A673 (cell line): Measurements from ENCODE around the gene DLK1. TPM values are rescaled to one million over a fixed set of nuclear protein-coding genes. Genes with fewer than 3 reads are reported as not detected.

Experiments
- BruUV-seq: library from RNA; stranded (reverse); fragments of 400-500 nt; replicated peaks from 2 replicates; lab custom pipeline; 2021; lab: Mats Ljungman, UMichigan
- CTCF ChIA-PET: fragments of 300-600 bp; sonication (Branson Sonifier 250); formaldehyde crosslinking; loops from one replicate; lab custom pipeline; 2022; ENCODE audit warnings: antibody characterized with exemption; lab: Charles Lee
- POLR2A ChIA-PET: fragments of 300-600 bp; sonication (Branson Sonifier 250); formaldehyde crosslinking; loops from one replicate; lab custom pipeline; 2022; ENCODE audit warnings: antibody characterized with exemption; ENCODE audit not compliant: low non-redundant PET; lab: Charles Lee
- DNase-seq: peaks from one replicate; pipeline ENCODE4 v3.0.0-alpha.2; 2015; ENCODE audit warnings: low spot score
- H3K27ac ChIP-seq: fragments of 200-600 bp; sonication (generic); 2 replicates; pipeline ENCODE4 v1.5.1; 2016; ENCODE audit warnings: mixed run types, low read depth, mild to moderate bottlenecking, mixed read lengths, antibody characterized with exemption, low read length; ENCODE audit not compliant: poor library complexity, severe bottlenecking
- H3K27me3 ChIP-seq: fragments of 200-600 bp; sonication (generic); replicated peaks from 2 replicates; pipeline ENCODE4 v1.6.1; 2017; ENCODE audit warnings: mixed run types, low read depth, mild to moderate bottlenecking, mixed read lengths, antibody characterized with exemption, low read length; ENCODE audit not compliant: insufficient read depth, poor library complexity
- H3K36me3 ChIP-seq: fragments of 200-600 bp; sonication (generic); 2 replicates; pipeline ENCODE4 v1.6.1; 2016; ENCODE audit warnings: mixed run types, mild to moderate bottlenecking, mixed read lengths, antibody characterized with exemption, low read length; ENCODE audit not compliant: insufficient read depth, poor library complexity, severe bottlenecking
- H3K4me1 ChIP-seq: fragments of 200-600 bp; sonication (generic); 2 replicates; pipeline ENCODE4 v1.6.1; 2017; ENCODE audit warnings: mixed run types, mild to moderate bottlenecking, mixed read lengths, antibody characterized with exemption, low read length; ENCODE audit not compliant: insufficient read depth, poor library complexity, severe bottlenecking
- H3K4me3 ChIP-seq: fragments of 200-600 bp; sonication (generic); 2 replicates; pipeline ENCODE4 v1.5.1; 2016; ENCODE audit warnings: low read depth, mixed run types, mild to moderate bottlenecking, mixed read lengths, low read length; ENCODE audit not compliant: poor library complexity, severe bottlenecking
- H3K9me3 ChIP-seq: fragments of 200-600 bp; sonication (generic); 2 replicates; pipeline ENCODE4 v1.6.1; 2016; ENCODE audit warnings: mixed run types, low read depth, mild to moderate bottlenecking, mixed read lengths, antibody characterized with exemption, low read length; ENCODE audit not compliant: poor library complexity, severe bottlenecking
- EZH2 ChIP-seq: fragments of 200-600 bp; sonication (generic); IDR thresholded peaks from 2 replicates; pipeline ENCODE4 v1.6.1; 2017; ENCODE audit warnings: borderline replicate concordance, low read depth, mild to moderate bottlenecking, mixed read lengths, antibody characterized with exemption, low read length; ENCODE audit not compliant: poor library complexity, severe bottlenecking
- intact Hi-C: fragments of 100-400 bp; cut with micrococcal nuclease; formaldehyde crosslinking; loops from one replicate; pipeline ENCODE4 v1.10.0; 2022; ENCODE audit not compliant: unreplicated experiment
- total RNA-seq: library from RNA; stranded (reverse); gene quantifications from 2 replicates; pipeline ENCODE4 v1.2.3, GENCODE V29; 2021
- TF ChIP-seq, protein P1 (sequence below): fragments of 300-800, 200-600 bp; sonication (generic); conservative IDR thresholded peaks from 2 replicates; pipeline ENCODE4 v1.5.1; 2017; ENCODE audit warnings: low read depth, mild to moderate bottlenecking, antibody characterized with exemption, low read length, moderate library complexity, mixed read lengths

Gene DLK1
- total RNA-seq, 1 experiment from 2014 or later = not detected

- no peak for TF ChIP-seq EZH2
- TF ChIP-seq, protein P1, sequence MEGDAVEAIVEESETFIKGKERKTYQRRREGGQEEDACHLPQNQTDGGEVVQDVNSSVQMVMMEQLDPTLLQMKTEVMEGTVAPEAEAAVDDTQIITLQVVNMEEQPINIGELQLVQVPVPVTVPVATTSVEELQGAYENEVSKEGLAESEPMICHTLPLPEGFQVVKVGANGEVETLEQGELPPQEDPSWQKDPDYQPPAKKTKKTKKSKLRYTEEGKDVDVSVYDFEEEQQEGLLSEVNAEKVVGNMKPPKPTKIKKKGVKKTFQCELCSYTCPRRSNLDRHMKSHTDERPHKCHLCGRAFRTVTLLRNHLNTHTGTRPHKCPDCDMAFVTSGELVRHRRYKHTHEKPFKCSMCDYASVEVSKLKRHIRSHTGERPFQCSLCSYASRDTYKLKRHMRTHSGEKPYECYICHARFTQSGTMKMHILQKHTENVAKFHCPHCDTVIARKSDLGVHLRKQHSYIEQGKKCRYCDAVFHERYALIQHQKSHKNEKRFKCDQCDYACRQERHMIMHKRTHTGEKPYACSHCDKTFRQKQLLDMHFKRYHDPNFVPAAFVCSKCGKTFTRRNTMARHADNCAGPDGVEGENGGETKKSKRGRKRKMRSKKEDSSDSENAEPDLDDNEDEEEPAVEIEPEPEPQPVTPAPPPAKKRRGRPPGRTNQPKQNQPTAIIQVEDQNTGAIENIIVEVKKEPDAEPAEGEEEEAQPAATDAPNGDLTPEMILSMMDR = no peak
- intact Hi-C loops = no loop called here
- BruUV-seq = no TSS peak
- Histone ChIP-seq H3K27ac (peak overlapping the region; percentile 37), H3K9me3 (no peaks in the 10 kb centered on the region), H3K36me3 (no peaks in the 10 kb centered on the region), H3K4me3 (no peak overlapping the region), H3K27me3 (no peaks in the 10 kb centered on the region), H3K4me1 (peaks cover 24% of the 10 kb centered on the region)
- CTCF ChIA-PET = no interaction called here
- peak; percentile 58 for DNase-seq
- POLR2A ChIA-PET = no interaction called here
These were observed 33.7 kb upstream of the DLK1 start for GRCh38 chr14:100692859-100693558.

- Histone ChIP-seq H3K27ac (no peak overlapping the region), H3K36me3 (no peaks in the 10 kb centered on the region), H3K27me3 (no peaks in the 10 kb centered on the region), H3K4me3 (no peak overlapping the region), H3K4me1 (peaks cover 16% of the 10 kb centered on the region), H3K9me3 (no peaks in the 10 kb centered on the region)
- TF ChIP-seq EZH2 = no peak
- TF ChIP-seq, protein P1 = no peak
- CTCF ChIA-PET = no interaction called here
- POLR2A ChIA-PET = no interaction called here
- BruUV-seq = no TSS peak
- intact Hi-C loops = no loop called here
- DNase-seq = no peak
These were observed 32.7 kb upstream of the DLK1 start for GRCh38 chr14:100693877-100694578.

GRCh38 chr14:100694579-100695422 lies 31.9 kb upstream of the DLK1 start:
- Histone ChIP-seq H3K27me3 (no peaks in the 10 kb centered on the region), H3K4me1 (peaks cover 12% of the 10 kb centered on the region), H3K9me3 (no peaks in the 10 kb centered on the region), H3K36me3 (no peaks in the 10 kb centered on the region), H3K4me3 (no peak overlapping the region), H3K27ac (no peak overlapping the region)
- ChIA-PET CTCF (no interaction called here), POLR2A (no interaction called here)
- intact Hi-C loops = no loop called here
- TF ChIP-seq, protein P1 = no peak
- no peak for TF ChIP-seq EZH2
- no peak for DNase-seq
- no TSS peak for BruUV-seq
